SK-N-SH (cell line): Measurements from ENCODE around the gene FCER2. TPM values are rescaled to one million over a fixed set of nuclear protein-coding genes. Genes with fewer than 3 reads are reported as not detected.

Experiments
- CTCF ChIA-PET: fragments of 300-600, 350-600 bp; formaldehyde crosslinking; extraction: SDS; loops from one replicate; lab custom pipeline; 2021; lab: Yijun Ruan, JAX
- POLR2A ChIA-PET: fragments of 350-600 bp; sonication (Branson Sonifier 250); formaldehyde crosslinking; extraction: SDS; loops from one replicate; lab custom pipeline; 2020; ENCODE audit warnings: antibody characterized with exemption, inconsistent platforms; lab: Yijun Ruan, JAX
- DNase-seq: peaks from one replicate; pipeline ENCODE4 v3.0.0; 2012
- H2AFZ ChIP-seq: fragments of 200-600 bp; sonication (generic); 2 replicates; pipeline ENCODE4 v1.8.1; 2016; ENCODE audit warnings: antibody characterized with exemption, mild to moderate bottlenecking, low read depth
- H3F3A ChIP-seq: fragments of 200-600 bp; sonication (generic); replicated peaks from 2 replicates; pipeline ENCODE3; 2016; ENCODE audit warnings: antibody characterized with exemption, mild to moderate bottlenecking; ENCODE audit not compliant: insufficient read depth
- H3K27ac ChIP-seq, 2 experiments: fragments of 200-500 bp in 1 of 2; fragments of 200-600 bp in 1 of 2; sonication (Bioruptor generic) in 1 of 2; sonication (generic), shearing (Covaris generic) in 1 of 2; 2 replicates each; pipeline versions ENCODE4 v1.5.1 to v1.6.1; 2014 to 2016; ENCODE audit warnings: low read depth in 2 of 2, inconsistent platforms in 1 of 2, low read length in 1 of 2, mild to moderate bottlenecking in 1 of 2, mixed read lengths in 1 of 2
- H3K27me3 ChIP-seq: fragments of 200-600 bp; sonication (generic), shearing (Covaris generic); 2 replicates; pipeline ENCODE4 v1.6.1; 2016; ENCODE audit warnings: mixed run types; ENCODE audit not compliant: insufficient read depth
- H3K36me3 ChIP-seq, 2 experiments: fragments of 200-500 bp in 1 of 2; fragments of 200-600 bp in 1 of 2; sonication (Bioruptor generic) in 1 of 2; sonication (generic) in 1 of 2; replicated peaks in 1 of 2; 2 replicates each; pipeline versions ENCODE3 to v1.5.1; 2014 to 2016; ENCODE audit warnings: low read length in 1 of 2, mild to moderate bottlenecking in 1 of 2; ENCODE audit not compliant: insufficient read depth in 2 of 2, control insufficient read depth in 1 of 2
- H3K4me1 ChIP-seq, 2 experiments: fragments of 200-500 bp in 1 of 2; fragments of 200-600 bp in 1 of 2; sonication (Bioruptor generic) in 1 of 2; sonication (generic), shearing (Covaris generic) in 1 of 2; 2 replicates each; pipeline versions ENCODE4 v1.5.1 to v1.6.1; 2014 to 2016; ENCODE audit warnings: low read depth in 1 of 2, low read length in 1 of 2, mixed run types in 1 of 2; ENCODE audit not compliant: insufficient read depth in 2 of 2, control insufficient read depth in 1 of 2
- H3K4me2 ChIP-seq: fragments of 200-600 bp; sonication (generic), shearing (Covaris generic); 2 replicates; pipeline ENCODE4 v1.6.1; 2017; ENCODE audit warnings: mixed run types
- H3K4me3 ChIP-seq, 2 experiments: fragments of 200-500 bp in 1 of 2; fragments of 200-600 bp in 1 of 2; sonication (Bioruptor generic) in 1 of 2; sonication (generic), shearing (Covaris generic) in 1 of 2; 2 replicates each; pipeline versions ENCODE4 v1.5.1 to v1.8.1; 2014 to 2016; ENCODE audit warnings: low read depth in 2 of 2, inconsistent platforms in 1 of 2, low read length in 1 of 2, mild to moderate bottlenecking in 1 of 2, mixed read lengths in 1 of 2, moderate library complexity in 1 of 2
- H3K79me2 ChIP-seq: fragments of 200-600 bp; sonication (generic); 2 replicates; pipeline ENCODE4 v1.8.1; 2017; ENCODE audit warnings: mild to moderate bottlenecking; ENCODE audit not compliant: insufficient read depth
- H3K9ac ChIP-seq: fragments of 200-600 bp; sonication (generic); 2 replicates; pipeline ENCODE4 v1.6.1; 2017; ENCODE audit warnings: mixed run types
- H3K9me2 ChIP-seq: fragments of 200-600 bp; sonication (generic); 2 replicates; pipeline ENCODE4 v1.6.1; 2017; ENCODE audit warnings: mixed run types
- H3K9me3 ChIP-seq: fragments of 200-600 bp; sonication (generic); 2 replicates; pipeline ENCODE4 v1.6.1; 2017; ENCODE audit warnings: mixed run types, mild to moderate bottlenecking, moderate library complexity
- H4K20me1 ChIP-seq: fragments of 200-600 bp; sonication (generic); 2 replicates; pipeline ENCODE4 v1.6.1; 2017; ENCODE audit warnings: mild to moderate bottlenecking, mixed run types; ENCODE audit not compliant: insufficient read depth
- JUND ChIP-seq: IDR thresholded peaks from 2 replicates; pipeline ENCODE4 v1.4.0; 2012
- PBX3 ChIP-seq: IDR thresholded peaks from 2 replicates; pipeline ENCODE4; 2012
- SMC3 ChIP-seq: IDR thresholded peaks from 2 replicates; pipeline ENCODE4 v1.6.1; 2012; ENCODE audit warnings: low read depth, low read length, improper control_type of control experiment
- USF1 ChIP-seq: IDR thresholded peaks from 2 replicates; pipeline ENCODE4 v1.4.0; 2012; ENCODE audit warnings: low read depth, borderline replicate concordance
- USF2 ChIP-seq: fragments of 150-350 bp; IDR thresholded peaks from 2 replicates; pipeline ENCODE4 v1.6.1; 2017; ENCODE audit warnings: antibody characterized with exemption, low read length, low read depth, borderline replicate concordance
- YY1 ChIP-seq: IDR thresholded peaks from 2 replicates; pipeline ENCODE4 v1.4.0; 2012; ENCODE audit warnings: low read depth, mild to moderate bottlenecking
- WGBS: methylation state at CpG from one replicate; pipeline ENCODE4 v1.1.6; 2017; ENCODE audit warnings: low lambda C conversion rate; 5-methylcytosine and 5-hydroxymethylcytosine counted together
- polyA plus RNA-seq, 3 experiments: library from polyadenylated mRNA; depleted of rRNA; stranded (reverse); fragments of >200 nt; gene quantifications; 2 replicates each; pipeline ENCODE4 v1.2.3, GENCODE V29; 2012

FCER2 gene
- polyA plus RNA-seq, 1 of the 3 experiments (the other 2 are of a cell fraction): not detected

GRCh38 chr19:7739801-7740681 lies 38.1 kb upstream of the FCER2 start:
- Histone ChIP-seq H3K4me1 (no peaks in the 10 kb centered on the region), H3K27me3 (peaks cover 65% of the 10 kb centered on the region), H3K27ac (no peak overlapping the region), H3K9me2 (no peaks in the 10 kb centered on the region), H2AFZ (peak overlapping the region; percentile 76; the same call in 1 of the 2 replicates), H3K4me2 (peak overlapping the region; percentile 50), H3K4me3 (no peak overlapping the region), H4K20me1 (no peaks in the 10 kb centered on the region), H3K36me3 (no peaks in the 10 kb centered on the region), H3K9me3 (no peaks in the 10 kb centered on the region), H3K9ac (no peak overlapping the region), H3K79me2 (no peaks in the 10 kb centered on the region), H3F3A (no peaks in the 10 kb centered on the region)
- ChIA-PET CTCF (interaction anchor here (0.7 to 2.1 kb wide), 4 partner anchors 44 to 386 kb away, joined by 3 to 5 read pairs (median 4); no protein-coding TSS in a partner anchor), POLR2A (no interaction called here)
- TF ChIP-seq JUND (no peak), USF1 (peak; percentile 28; the same call in 1 of the 2 replicates), USF2 (no peak), SMC3 (no peak), YY1 (no peak)
- no peak for DNase-seq
- WGBS: 14% methylated on average over 19 of the region's 19 CpGs

GRCh38 chr19:7739211-7739755 lies 37.4 kb upstream of the FCER2 start:
- CTCF ChIA-PET: interaction anchor here (0.7 to 0.9 kb wide), 4 partner anchors 45 to 171 kb away, joined by 3 to 5 read pairs (median 4); partner anchors contain the start of gene TRAPPC5
- no peak for TF ChIP-seq PBX3

More at GRCh38 chr19:7739211-7739755, 37.4 kb upstream of the FCER2 start:
- 8% methylated on average over 2 of the region's 2 CpGs for WGBS
- POLR2A ChIA-PET: no interaction called here
- Histone ChIP-seq H4K20me1 (no peaks in the 10 kb centered on the region), H3K4me2 (no peak overlapping the region), H3K36me3 (no peaks in the 10 kb centered on the region), H3F3A (no peaks in the 10 kb centered on the region), H3K27me3 (peaks cover 65% of the 10 kb centered on the region), H3K79me2 (no peaks in the 10 kb centered on the region), H3K9ac (no peak overlapping the region), H3K9me3 (no peaks in the 10 kb centered on the region), H3K9me2 (no peaks in the 10 kb centered on the region), H3K27ac (no peak overlapping the region), H2AFZ (no peak overlapping the region), H3K4me3 (no peak overlapping the region), H3K4me1 (no peaks in the 10 kb centered on the region)
- no peak for DNase-seq
